ENCODE data around the gene MOB3A. TPM values are rescaled to one million over a fixed set of nuclear protein-coding genes. Genes with fewer than 3 reads are reported as not detected.

Gene MOB3A
- total RNA-seq, 6 donors from 2014 or later: 35.4 to 107 (median 60.7) TPM

DNA sequence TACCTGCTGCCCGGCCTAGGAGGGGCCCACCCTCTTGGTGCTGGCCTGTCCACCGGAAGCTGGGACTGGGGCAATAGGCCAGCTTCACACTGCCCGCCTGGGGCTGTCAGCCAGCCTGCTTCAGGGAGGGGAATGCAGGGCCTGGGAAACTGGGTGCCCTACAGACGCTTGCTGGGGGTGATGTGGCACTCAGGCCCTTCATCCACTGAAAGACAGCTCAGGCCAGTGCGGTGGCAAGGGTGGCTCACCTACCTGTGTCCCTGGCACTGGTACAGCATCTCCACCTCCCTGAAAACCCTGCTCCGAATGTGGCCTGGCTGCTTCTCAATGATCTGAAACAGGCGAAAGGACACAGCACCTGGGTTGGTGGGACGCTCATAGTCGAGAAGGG, 52.9 kb downstream of the MOB3A start:
- ATAC-seq (ENCODE audit: low FRiP score in 2 of 2): no peak
- Histone ChIP-seq H3K27ac (peak overlapping the region; percentile 83 to 100 (median 93)), H3K4me3 (peak overlapping the region in 1 of 4 donors; percentile 39), H3K4me1 (peaks cover 73 to 81% (median 75%) of the 10 kb centered on the region in 4 donors), H3K27me3 (no peaks in the 10 kb centered on the region), H3K9me3 (no peaks in the 10 kb centered on the region), H3K36me3 (peaks cover 47 to 93% (median 74%) of the 10 kb centered on the region in 4 donors)
- DNase-seq: peak; percentile 46 to 60
- TF ChIP-seq POLR2AphosphoS5 (IDR thresholded peaks at IDR 0.05) (no peak), POLR2A (IDR thresholded peaks at IDR 0.05) (no peak), EP300 (IDR thresholded peaks at IDR 0.05) (no peak)
- TF ChIP-seq, protein P1, sequence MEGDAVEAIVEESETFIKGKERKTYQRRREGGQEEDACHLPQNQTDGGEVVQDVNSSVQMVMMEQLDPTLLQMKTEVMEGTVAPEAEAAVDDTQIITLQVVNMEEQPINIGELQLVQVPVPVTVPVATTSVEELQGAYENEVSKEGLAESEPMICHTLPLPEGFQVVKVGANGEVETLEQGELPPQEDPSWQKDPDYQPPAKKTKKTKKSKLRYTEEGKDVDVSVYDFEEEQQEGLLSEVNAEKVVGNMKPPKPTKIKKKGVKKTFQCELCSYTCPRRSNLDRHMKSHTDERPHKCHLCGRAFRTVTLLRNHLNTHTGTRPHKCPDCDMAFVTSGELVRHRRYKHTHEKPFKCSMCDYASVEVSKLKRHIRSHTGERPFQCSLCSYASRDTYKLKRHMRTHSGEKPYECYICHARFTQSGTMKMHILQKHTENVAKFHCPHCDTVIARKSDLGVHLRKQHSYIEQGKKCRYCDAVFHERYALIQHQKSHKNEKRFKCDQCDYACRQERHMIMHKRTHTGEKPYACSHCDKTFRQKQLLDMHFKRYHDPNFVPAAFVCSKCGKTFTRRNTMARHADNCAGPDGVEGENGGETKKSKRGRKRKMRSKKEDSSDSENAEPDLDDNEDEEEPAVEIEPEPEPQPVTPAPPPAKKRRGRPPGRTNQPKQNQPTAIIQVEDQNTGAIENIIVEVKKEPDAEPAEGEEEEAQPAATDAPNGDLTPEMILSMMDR (IDR thresholded peaks at IDR 0.05): no peak
- 60 to 85% methylated on average over 1 to 6 of the region's 9 CpGs for WGBS, 2 donors

DNA sequence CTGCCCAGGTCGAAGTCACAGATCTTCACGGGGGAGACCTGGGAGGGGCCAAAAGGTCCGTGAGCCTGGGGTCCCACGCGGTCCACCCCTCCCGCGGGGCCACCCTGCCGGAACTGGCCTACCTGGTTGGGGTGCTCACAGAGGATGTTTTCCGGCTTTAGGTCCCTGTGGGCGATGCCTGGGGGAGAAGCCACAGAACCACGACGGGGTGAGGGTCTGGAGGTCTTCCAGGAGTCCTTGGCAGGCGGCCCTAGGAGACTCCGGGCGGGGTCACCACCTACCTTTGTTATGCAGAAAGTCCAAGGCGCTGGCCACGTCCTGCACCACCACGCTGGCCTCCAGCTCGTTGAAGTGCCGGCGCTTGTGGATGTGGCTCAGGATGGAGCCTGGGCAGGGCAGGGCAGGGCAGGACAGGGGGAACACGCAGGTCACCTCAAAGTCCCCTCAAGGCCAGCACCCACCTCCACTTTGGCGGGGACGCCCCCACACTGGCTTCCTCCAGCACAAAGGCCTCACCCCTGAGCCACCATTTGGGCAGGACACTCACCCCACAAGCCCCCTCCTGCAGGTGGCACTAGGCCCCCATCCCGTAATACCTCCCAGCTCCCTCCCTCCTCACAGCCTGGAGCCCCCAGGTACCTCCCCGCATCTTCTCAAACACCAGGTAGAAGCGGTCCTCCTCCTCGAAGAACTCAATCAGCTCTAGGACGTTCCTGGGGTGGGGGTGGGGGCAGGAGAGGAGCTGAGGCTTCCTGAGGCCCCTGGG, 53.5 kb downstream of the MOB3A start:
- TF ChIP-seq POLR2AphosphoS5 (IDR thresholded peaks at IDR 0.05): no peak
- TF ChIP-seq EP300 (IDR thresholded peaks at IDR 0.05): no peak
- TF ChIP-seq, protein P1 (IDR thresholded peaks at IDR 0.05): no peak
- no peak for TF ChIP-seq POLR2A (IDR thresholded peaks at IDR 0.05)
- DNase-seq (peak; percentile 67 to 84), ATAC-seq (ENCODE audit: low FRiP score in 2 of 2) (peak; percentile 1 to 3)
- WGBS, 2 donors: 25 to 72% methylated on average over 5 to 29 of the region's 29 CpGs
- Histone ChIP-seq H3K27me3 (no peaks in the 10 kb centered on the region), H3K27ac (peak overlapping the region; percentile 83 to 100 (median 93)), H3K4me1 (peaks cover 67 to 81% (median 70%) of the 10 kb centered on the region in 4 donors), H3K4me3 (peak overlapping the region in 3 of 4 donors; percentile 12 to 39 (median 31)), H3K36me3 (peaks cover 49 to 94% (median 78%) of the 10 kb centered on the region in 4 donors), H3K9me3 (no peaks in the 10 kb centered on the region)

DNA sequence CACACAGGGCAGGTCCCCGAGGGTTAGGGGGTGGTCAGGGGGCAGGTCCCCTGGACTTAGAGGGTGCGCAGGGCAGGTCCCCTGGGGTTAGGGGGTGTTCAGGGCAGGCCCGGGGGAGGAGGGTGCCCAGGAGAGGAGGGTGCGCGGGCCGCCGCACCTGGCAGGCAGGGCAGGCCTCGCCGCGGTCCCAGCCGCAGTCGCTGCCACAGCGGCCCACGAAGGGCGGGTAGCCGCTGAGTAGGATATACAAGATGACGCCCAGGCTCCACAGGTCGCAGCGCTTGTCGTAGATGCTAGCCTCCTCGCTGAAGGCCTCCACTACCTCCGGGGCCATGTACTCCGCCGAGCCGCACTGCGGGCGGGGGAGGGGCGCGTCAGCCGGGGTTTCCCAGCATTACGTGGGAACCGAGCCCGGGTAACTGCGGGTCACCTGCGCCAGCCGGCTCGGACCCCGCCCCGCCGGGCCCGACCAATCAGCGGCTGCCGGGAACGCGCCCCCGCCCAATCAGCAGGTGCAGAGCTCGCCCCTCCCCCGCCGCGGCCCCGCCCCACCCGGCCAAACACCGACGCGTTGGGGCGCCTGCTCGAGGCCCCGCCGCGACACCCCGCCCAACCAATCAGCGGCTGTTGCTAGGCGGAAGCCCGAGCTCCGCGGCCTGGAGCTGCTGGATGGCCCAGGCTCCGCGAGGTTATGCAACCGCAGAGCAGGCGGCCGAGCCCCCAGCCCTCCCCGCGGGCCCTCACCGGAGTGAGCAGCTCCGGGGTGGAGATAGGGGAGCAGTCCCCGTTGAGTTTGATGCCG, 54.2 kb downstream of the MOB3A start:
- TF ChIP-seq POLR2AphosphoS5 (IDR thresholded peaks at IDR 0.05): peak; percentile 43 to 68
- TF ChIP-seq POLR2A (IDR thresholded peaks at IDR 0.05): peak in 1 of 4 donors; percentile 44
- peak in 1 of 4 donors; percentile 37 for TF ChIP-seq EP300 (IDR thresholded peaks at IDR 0.05)
- TF ChIP-seq, protein P1 (IDR thresholded peaks at IDR 0.05): no peak
- Histone ChIP-seq H3K27me3 (no peaks in the 10 kb centered on the region), H3K4me3 (peak overlapping the region in 3 of 4 donors; percentile 18 to 39 (median 31)), H3K36me3 (peaks cover 49 to 88% (median 76%) of the 10 kb centered on the region in 4 donors), H3K27ac (peak overlapping the region; percentile 83 to 100 (median 93)), H3K4me1 (peaks cover 59 to 73% (median 62%) of the 10 kb centered on the region in 4 donors), H3K9me3 (no peaks in the 10 kb centered on the region)
- WGBS, 2 donors: 48 to 80% methylated on average over 1 to 18 of the region's 77 CpGs
- peak; percentile 93 to 96 for ATAC-seq (ENCODE audit: low FRiP score in 2 of 2)
- DNase-seq: peak; percentile 98 to 100

DNA sequence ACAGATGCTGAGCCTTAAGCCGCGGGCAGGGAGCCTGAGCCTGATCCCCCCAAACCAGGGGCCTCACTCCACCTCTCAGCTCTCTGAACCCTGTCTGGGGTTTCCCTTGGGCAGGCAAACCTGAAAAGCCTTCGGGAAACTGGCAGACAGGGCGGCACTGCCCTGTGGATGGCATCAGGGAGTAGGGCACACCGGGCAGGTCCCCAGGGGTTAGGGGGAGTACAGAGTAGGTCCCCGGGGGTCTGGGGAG, 54.8 kb downstream of the MOB3A start:
- H3K4me1 ChIP-seq: peaks cover 54 to 68% (median 56%) of the 10 kb centered on the region in 4 donors
- 85 to 100% methylated on average over 3 to 4 of the region's 6 CpGs for WGBS, 2 donors
- no peaks in the 10 kb centered on the region for H3K27me3 ChIP-seq
- peaks cover 49 to 83% (median 72%) of the 10 kb centered on the region in 4 donors for H3K36me3 ChIP-seq
- TF ChIP-seq EP300 (IDR thresholded peaks at IDR 0.05): no peak
- no peak for TF ChIP-seq POLR2AphosphoS5 (IDR thresholded peaks at IDR 0.05)
- TF ChIP-seq, protein P1 (IDR thresholded peaks at IDR 0.05): no peak
- TF ChIP-seq POLR2A (IDR thresholded peaks at IDR 0.05): no peak
- peak overlapping the region in 3 of 4 donors; percentile 18 to 39 (median 31) for H3K4me3 ChIP-seq
- peak overlapping the region; percentile 83 to 100 (median 93) for H3K27ac ChIP-seq
- DNase-seq (no peak), ATAC-seq (ENCODE audit: low FRiP score in 2 of 2) (no peak)
- no peaks in the 10 kb centered on the region for H3K9me3 ChIP-seq

All from upper lobe of left lung (tissue), 6 donors.